ENCODE measurements around the gene ZBTB40. TPM values are rescaled to one million over a fixed set of nuclear protein-coding genes. Genes with fewer than 3 reads are reported as not detected.

Gene ZBTB40
- total RNA-seq, 3 donors from 2014 or later, result 14.8 to 28.0 (median 16.7) TPM

DNA sequence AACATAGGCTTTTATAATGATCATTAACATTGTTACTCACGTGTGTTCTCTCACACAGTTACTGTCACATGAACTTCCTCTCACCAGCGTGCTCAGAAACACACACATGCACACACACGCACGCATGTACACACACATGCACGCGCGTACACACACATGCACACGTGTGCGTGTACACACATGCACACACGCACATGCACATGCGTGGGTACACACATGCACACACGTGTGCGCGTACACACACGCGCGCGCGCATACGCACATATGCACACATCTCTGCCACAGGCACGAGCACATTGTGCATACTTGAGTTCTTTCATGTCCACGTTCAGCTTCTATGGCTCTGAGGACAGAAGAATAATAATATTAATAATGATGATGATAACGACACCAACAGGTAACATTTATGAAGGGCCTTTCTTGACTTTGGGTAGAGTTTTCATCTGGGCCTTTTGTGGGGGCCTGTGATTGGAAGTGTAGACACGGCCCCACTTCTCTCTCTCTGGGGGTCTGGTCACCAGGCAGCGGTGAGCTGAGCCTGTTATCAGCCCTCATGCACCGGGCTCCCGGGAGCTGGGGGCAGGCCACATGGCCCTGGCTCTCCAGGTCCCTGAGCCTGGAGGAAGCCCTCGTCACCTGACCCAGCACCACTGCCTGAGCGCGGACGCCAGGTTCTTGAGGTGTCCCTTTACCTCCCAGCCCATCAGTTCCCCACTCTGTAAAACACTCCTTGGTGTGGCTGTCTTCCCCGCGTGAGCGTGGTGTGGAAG lies 118.7 kb downstream of the ZBTB40 start:
- ATAC-seq, result no peak
- Histone ChIP-seq H3K4me1 (ENCODE audit: low read depth) (no peaks in the 10 kb centered on the region), H3K9me3 (no peaks in the 10 kb centered on the region), H3K4me3 (no peak overlapping the region), H3K36me3 (ENCODE audit: low read depth) (no peaks in the 10 kb centered on the region)
- TF ChIP-seq, protein P1, sequence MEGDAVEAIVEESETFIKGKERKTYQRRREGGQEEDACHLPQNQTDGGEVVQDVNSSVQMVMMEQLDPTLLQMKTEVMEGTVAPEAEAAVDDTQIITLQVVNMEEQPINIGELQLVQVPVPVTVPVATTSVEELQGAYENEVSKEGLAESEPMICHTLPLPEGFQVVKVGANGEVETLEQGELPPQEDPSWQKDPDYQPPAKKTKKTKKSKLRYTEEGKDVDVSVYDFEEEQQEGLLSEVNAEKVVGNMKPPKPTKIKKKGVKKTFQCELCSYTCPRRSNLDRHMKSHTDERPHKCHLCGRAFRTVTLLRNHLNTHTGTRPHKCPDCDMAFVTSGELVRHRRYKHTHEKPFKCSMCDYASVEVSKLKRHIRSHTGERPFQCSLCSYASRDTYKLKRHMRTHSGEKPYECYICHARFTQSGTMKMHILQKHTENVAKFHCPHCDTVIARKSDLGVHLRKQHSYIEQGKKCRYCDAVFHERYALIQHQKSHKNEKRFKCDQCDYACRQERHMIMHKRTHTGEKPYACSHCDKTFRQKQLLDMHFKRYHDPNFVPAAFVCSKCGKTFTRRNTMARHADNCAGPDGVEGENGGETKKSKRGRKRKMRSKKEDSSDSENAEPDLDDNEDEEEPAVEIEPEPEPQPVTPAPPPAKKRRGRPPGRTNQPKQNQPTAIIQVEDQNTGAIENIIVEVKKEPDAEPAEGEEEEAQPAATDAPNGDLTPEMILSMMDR (IDR thresholded peaks at IDR 0.05), result no peak
- no peak for DNase-seq
- intact Hi-C loops (cut with DNase I, micrococcal nuclease), result no loop called here

DNA sequence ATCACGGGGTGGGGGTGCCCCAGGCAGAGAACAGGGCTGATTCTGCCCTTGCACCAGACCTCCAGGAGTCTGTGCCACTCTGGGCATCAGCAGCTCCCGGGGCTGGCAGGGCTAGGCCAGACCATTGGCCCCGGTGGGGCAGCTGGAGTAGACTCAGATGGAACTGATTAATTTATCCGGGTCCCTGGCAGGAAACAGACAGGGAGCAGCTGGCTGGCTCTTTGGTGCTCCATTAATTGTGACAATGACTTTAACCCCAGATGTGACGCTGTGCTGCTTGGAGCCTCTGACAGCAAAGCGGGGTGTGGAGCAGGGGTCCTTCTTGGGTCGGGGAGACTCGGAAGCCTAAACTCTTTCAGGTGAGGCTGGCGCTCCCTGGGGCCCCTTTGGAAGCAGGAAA lies 121.2 kb downstream of the ZBTB40 start:
- no peaks in the 10 kb centered on the region for H3K36me3 ChIP-seq (ENCODE audit: low read depth)
- no peak for ATAC-seq
- intact Hi-C loops (cut with DNase I, micrococcal nuclease), result no loop called here

DNA sequence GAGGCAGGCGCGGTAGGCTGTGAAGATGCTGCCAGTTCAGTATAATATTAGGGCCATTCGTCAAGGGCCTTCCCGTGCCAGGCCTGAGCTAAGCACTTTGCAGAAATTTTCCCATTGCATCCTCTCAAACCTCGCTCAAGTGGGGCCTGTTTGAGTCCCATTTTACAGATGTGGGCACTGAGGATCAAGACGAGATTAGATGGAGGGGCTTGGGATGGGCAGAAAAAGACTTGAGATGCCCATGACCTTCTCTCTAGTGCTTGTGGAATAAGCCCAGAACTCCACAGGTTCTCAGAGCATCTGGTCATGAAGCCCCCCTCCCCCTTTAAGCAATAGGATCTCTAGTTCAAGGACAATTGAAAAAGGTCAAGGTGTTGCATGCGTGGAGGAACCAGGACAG lies 121.6 kb downstream of the ZBTB40 start:
- H3K9me3 ChIP-seq, result no peaks in the 10 kb centered on the region
- TF ChIP-seq, protein P1 (IDR thresholded peaks at IDR 0.05), result no peak

More for the DNA sequence above, 121.2 kb downstream of the ZBTB40 start:
- no peak overlapping the region for H3K4me3 ChIP-seq
- TF ChIP-seq, protein P1 (IDR thresholded peaks at IDR 0.05), result no peak
- H3K9me3 ChIP-seq, result no peaks in the 10 kb centered on the region
- DNase-seq, result no peak
- no peaks in the 10 kb centered on the region for H3K4me1 ChIP-seq (ENCODE audit: low read depth)

DNA sequence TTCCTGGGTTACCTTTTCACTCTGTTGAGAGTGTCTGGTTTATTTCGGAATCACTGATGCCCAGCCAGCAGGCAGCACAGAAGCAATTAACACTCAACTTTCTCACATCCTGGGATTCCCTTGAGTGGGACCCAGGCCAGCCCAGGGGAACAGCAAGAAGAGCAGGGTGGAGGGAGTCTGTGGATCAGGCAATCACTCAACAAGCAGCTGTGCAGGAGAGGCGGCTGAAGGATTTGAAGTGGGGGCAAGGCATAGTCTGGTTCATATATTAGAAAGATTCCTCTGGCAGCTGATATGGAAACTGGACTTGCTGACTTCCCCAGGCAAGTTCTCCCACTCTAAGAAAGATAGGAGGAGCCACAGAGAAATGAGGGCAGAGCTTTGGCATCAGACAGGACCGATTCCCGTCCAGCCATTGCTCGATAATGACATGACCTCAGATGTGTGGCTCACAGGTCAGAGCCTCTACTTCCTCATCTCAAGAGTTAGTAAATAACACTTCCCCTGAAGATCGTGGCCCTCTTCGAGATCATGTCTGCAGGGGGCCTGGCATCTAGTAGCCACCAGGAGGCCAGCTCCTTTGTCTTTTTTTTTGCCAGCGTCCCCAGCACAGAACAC lies 124.0 kb downstream of the ZBTB40 start:
- Histone ChIP-seq H3K9me3 (no peaks in the 10 kb centered on the region), H3K36me3 (ENCODE audit: low read depth) (no peaks in the 10 kb centered on the region), H3K4me1 (ENCODE audit: low read depth) (no peaks in the 10 kb centered on the region), H3K4me3 (no peak overlapping the region)
- DNase-seq (no peak), ATAC-seq (no peak)
- intact Hi-C loops (cut with DNase I, micrococcal nuclease), result no loop called here
- TF ChIP-seq, protein P1 (IDR thresholded peaks at IDR 0.05), result no peak

More for the DNA sequence above, 121.6 kb downstream of the ZBTB40 start:
- DNase-seq (no peak), ATAC-seq (no peak)
- H3K36me3 ChIP-seq (ENCODE audit: low read depth), result no peaks in the 10 kb centered on the region
- no peaks in the 10 kb centered on the region for H3K4me1 ChIP-seq (ENCODE audit: low read depth)
- no peak overlapping the region for H3K4me3 ChIP-seq
- intact Hi-C loops (cut with DNase I, micrococcal nuclease), result no loop called here

DNA sequence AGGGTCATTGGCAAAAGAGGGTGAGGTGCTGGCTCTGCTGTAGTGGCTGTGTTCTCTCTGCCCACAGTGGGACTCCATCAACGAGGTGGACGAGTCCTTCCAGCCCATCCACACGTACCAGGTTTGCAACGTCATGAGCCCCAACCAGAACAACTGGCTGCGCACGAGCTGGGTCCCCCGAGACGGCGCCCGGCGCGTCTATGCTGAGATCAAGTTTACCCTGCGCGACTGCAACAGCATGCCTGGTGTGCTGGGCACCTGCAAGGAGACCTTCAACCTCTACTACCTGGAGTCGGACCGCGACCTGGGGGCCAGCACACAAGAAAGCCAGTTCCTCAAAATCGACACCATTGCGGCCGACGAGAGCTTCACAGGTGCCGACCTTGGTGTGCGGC lies 124.5 kb downstream of the ZBTB40 start:
- intact Hi-C loops (cut with DNase I, micrococcal nuclease), result no loop called here

More for the DNA sequence above, 124.5 kb downstream of the ZBTB40 start:
- no peak for DNase-seq
- TF ChIP-seq, protein P1 (IDR thresholded peaks at IDR 0.05), result no peak
- Histone ChIP-seq H3K4me1 (ENCODE audit: low read depth) (no peaks in the 10 kb centered on the region), H3K4me3 (no peak overlapping the region), H3K36me3 (ENCODE audit: low read depth) (no peaks in the 10 kb centered on the region), H3K9me3 (no peaks in the 10 kb centered on the region)
- no peak for ATAC-seq
